Gastroesophageal sphincter (tissue), 3 donors: ENCODE data around the gene PRG2.

ENCODE experiments used
- CTCF ChIP-seq, 4 experiments: fragments of 200-600 bp in 2 of 4; fragments of 450-650 bp in 2 of 4; sonication (generic) in 1 of 4; IDR thresholded peaks; one replicate each; pipeline ENCODE4 v1.5.1; 2017 to 2019; ENCODE audit warnings: antibody characterized with exemption in 4 of 4, mild to moderate bottlenecking in 2 of 4, moderate library complexity in 2 of 4
- POLR2A ChIP-seq, 2 donors: fragments of 450-650 bp; IDR thresholded peaks; one replicate each; pipeline ENCODE4 v1.6.1; 2017; ENCODE audit warnings: antibody characterized with exemption in 2 of 2, mild to moderate bottlenecking in 2 of 2, moderate library complexity in 1 of 2

GRCh38 chr11:57380975-57381374 lies 9.5 kb downstream of the PRG2 start, which contains the start of gene PRG3:
- TF ChIP-seq POLR2A (IDR thresholded peaks at IDR 0.05): no peak
- TF ChIP-seq CTCF (IDR thresholded peaks at IDR 0.05): no peak
